Keratinocyte (primary cell): ENCODE results near the gene PPP2R5E. TPM values are rescaled to one million over a fixed set of nuclear protein-coding genes. Genes with fewer than 3 reads are reported as not detected.

Experiments
- DNase-seq: peaks from one replicate; pipeline ENCODE4 v3.0.0-alpha.2; 2011; ENCODE audit warnings: low read depth, missing footprints, low spot score
- FAIRE-seq: peaks from 2 replicates; lab custom pipeline; 2011; peaks lifted over from hg19 to GRCh38; lab: Jason Lieb, UNC
- H2AFZ ChIP-seq: 2 replicates; pipeline ENCODE4 v1.6.0; 2012; ENCODE audit warnings: low read length, control low read depth, inconsistent platforms; ENCODE audit not compliant: control insufficient read depth
- H3K27ac ChIP-seq: 2 replicates; pipeline ENCODE4 v1.5.1; 2011; ENCODE audit warnings: low read length; ENCODE audit not compliant: control insufficient read depth, insufficient read depth
- H3K27me3 ChIP-seq: 3 replicates; pipeline ENCODE4 v1.6.0; 2011; ENCODE audit warnings: low read length; ENCODE audit not compliant: control insufficient read depth, insufficient read depth; ENCODE audit errors: extremely low read depth
- H3K36me3 ChIP-seq, 2 experiments: 2 replicates in 1 of 2; 3 replicates in 1 of 2; pipeline ENCODE4 v1.5.1; 2011; ENCODE audit warnings: low read length in 2 of 2, mild to moderate bottlenecking in 1 of 2; ENCODE audit not compliant: control insufficient read depth in 2 of 2, insufficient read depth in 2 of 2; ENCODE audit errors: extremely low read depth in 1 of 2
- H3K4me1 ChIP-seq: 3 replicates; pipeline ENCODE4 v1.5.1; 2011; ENCODE audit warnings: low read length; ENCODE audit not compliant: control insufficient read depth, insufficient read depth; ENCODE audit errors: extremely low read depth
- H3K4me2 ChIP-seq: 3 replicates; pipeline ENCODE4 v1.6.0; 2011; ENCODE audit warnings: low read depth, low read length; ENCODE audit not compliant: control insufficient read depth, insufficient read depth; ENCODE audit errors: extremely low read depth
- H3K4me3 ChIP-seq, 3 experiments: fragments of 200-600 bp in 1 of 3; sonication (generic) in 1 of 3; 2 replicates in 2 of 3; 3 replicates in 1 of 3; pipeline ENCODE4 v1.5.1; 2011 to 2016; ENCODE audit warnings: low read length in 3 of 3, mild to moderate bottlenecking in 3 of 3, control low read depth in 2 of 3, inconsistent platforms in 1 of 3, low read depth in 1 of 3, mixed read lengths in 1 of 3, mixed run types in 1 of 3, moderate library complexity in 1 of 3; ENCODE audit not compliant: control insufficient read depth in 2 of 3, insufficient read depth in 2 of 3; ENCODE audit errors: extremely low read depth in 1 of 3
- H3K79me2 ChIP-seq: 2 replicates; pipeline ENCODE4 v1.6.0; 2012; ENCODE audit warnings: low read length; ENCODE audit not compliant: control insufficient read depth, insufficient read depth
- H3K9ac ChIP-seq: 3 replicates; pipeline ENCODE4 v1.6.0; 2011; ENCODE audit warnings: low read length; ENCODE audit not compliant: control insufficient read depth, insufficient read depth; ENCODE audit errors: extremely low read depth
- H3K9me1 ChIP-seq: 3 replicates; pipeline ENCODE4 v1.6.0; 2011; ENCODE audit warnings: low read length; ENCODE audit not compliant: control insufficient read depth, insufficient read depth; ENCODE audit errors: extremely low read depth
- H3K9me3 ChIP-seq: 2 replicates; pipeline ENCODE4 v1.5.1; 2012; ENCODE audit warnings: low read depth, low read length; ENCODE audit not compliant: control insufficient read depth
- H4K20me1 ChIP-seq: 3 replicates; pipeline ENCODE4 v1.6.0; 2011; ENCODE audit warnings: low read length; ENCODE audit not compliant: control insufficient read depth, insufficient read depth; ENCODE audit errors: extremely low read depth
- CTCF ChIP-seq, 3 experiments: IDR thresholded peaks in 1 of 3; conservative IDR thresholded peaks in 1 of 3; optimal IDR thresholded peaks in 1 of 3; 2 replicates in 2 of 3; 3 replicates in 1 of 3; pipeline versions ENCODE3 to v1.5.1; 2011; ENCODE audit warnings: low read length in 3 of 3, mild to moderate bottlenecking in 3 of 3, moderate library complexity in 2 of 3, control low read depth in 1 of 3, inconsistent platforms in 1 of 3; ENCODE audit not compliant: insufficient read depth in 2 of 3; ENCODE audit errors: extremely low read depth in 1 of 3
- EZH2 ChIP-seq: IDR thresholded peaks from one replicate; pipeline ENCODE4 v1.6.1; 2012; ENCODE audit warnings: inconsistent platforms, mild to moderate bottlenecking, low read length, moderate library complexity
- dilution Hi-C: fragments of 300-500 bp; cut with MboI; formaldehyde crosslinking; loops from one replicate; pipeline ENCODE4 v1.7.0; 2020; ENCODE audit warnings: low sequenced_read_pairs; ENCODE audit not compliant: extremely low pct_ligation_motif_present
- polyA plus RNA-seq, 5 experiments: library from polyadenylated mRNA; depleted of rRNA in 3 of 5; stranded (reverse) in 3 of 5; stranded (forward) in 1 of 5; unstranded in 1 of 5; fragments of >200 nt; gene quantifications; 1 replicate in 1 of 5; 2 replicates in 3 of 5; 3 replicates in 1 of 5; pipeline versions ENCODE4 v1.2.1 to v1.2.3, GENCODE V29; 2011 to 2012; ENCODE audit warnings: missing spikeins in 2 of 5, low read depth in 1 of 5, low replicate concordance in 1 of 5

Gene PPP2R5E
- polyA plus RNA-seq, 1 donor (not counting 4 experiments of a cell fraction or from before 2014, with no cell fraction given) = 22.7 TPM

GRCh38 chr14:63499701-63500250 lies 43.4 kb downstream of the PPP2R5E start:
- Histone ChIP-seq H2AFZ (no peak overlapping the region), H3K9me1 (no peaks in the 10 kb centered on the region), H3K9me3 (no peaks in the 10 kb centered on the region), H3K27ac (no peak overlapping the region), H3K9ac (no peak overlapping the region), H4K20me1 (no peaks in the 10 kb centered on the region), H3K4me1 (peaks cover 11% of the 10 kb centered on the region), H3K27me3 (no peaks in the 10 kb centered on the region), H3K4me2 (no peak overlapping the region), H3K79me2 (peaks cover 78% of the 10 kb centered on the region), H3K36me3 (no peaks in the 10 kb centered on the region), H3K4me3 (no peak overlapping the region)
- FAIRE-seq = no peak
- DNase-seq = no peak
- dilution Hi-C loops = no loop called here
- no peak for TF ChIP-seq CTCF (optimal IDR thresholded peaks at IDR 0.05 in 1 of 3, IDR thresholded peaks at IDR 0.05 in 1 of 3, conservative IDR thresholded peaks at IDR 0.05 in 1 of 3; ENCODE audit: extremely low read depth in 1 of 3, insufficient read depth in 2 of 3, low read length in 3 of 3)
- no peak for TF ChIP-seq EZH2

GRCh38 chr14:63496837-63497400 lies 46.3 kb downstream of the PPP2R5E start:
- H2AFZ ChIP-seq = no peak overlapping the region
- H3K9ac ChIP-seq = no peak overlapping the region
- no peaks in the 10 kb centered on the region for H4K20me1 ChIP-seq
- DNase-seq (no peak), FAIRE-seq (no peak)
- no peaks in the 10 kb centered on the region for H3K36me3 ChIP-seq
- no peaks in the 10 kb centered on the region for H3K9me3 ChIP-seq
- no peaks in the 10 kb centered on the region for H3K9me1 ChIP-seq
- no peak overlapping the region for H3K4me3 ChIP-seq
- no peak overlapping the region for H3K4me2 ChIP-seq
- TF ChIP-seq EZH2 = no peak
- dilution Hi-C loops = no loop called here
- peaks cover 67% of the 10 kb centered on the region for H3K79me2 ChIP-seq
- no peaks in the 10 kb centered on the region for H3K27me3 ChIP-seq
- H3K27ac ChIP-seq = no peak overlapping the region
- H3K4me1 ChIP-seq = peaks cover 18% of the 10 kb centered on the region
